ENCODE results near the gene FEN1. TPM values are rescaled to one million over a fixed set of nuclear protein-coding genes. Genes with fewer than 3 reads are reported as not detected.

Gene FEN1
- total RNA-seq, 1 experiment from 2014 or later, result 89.5 TPM

DNA sequence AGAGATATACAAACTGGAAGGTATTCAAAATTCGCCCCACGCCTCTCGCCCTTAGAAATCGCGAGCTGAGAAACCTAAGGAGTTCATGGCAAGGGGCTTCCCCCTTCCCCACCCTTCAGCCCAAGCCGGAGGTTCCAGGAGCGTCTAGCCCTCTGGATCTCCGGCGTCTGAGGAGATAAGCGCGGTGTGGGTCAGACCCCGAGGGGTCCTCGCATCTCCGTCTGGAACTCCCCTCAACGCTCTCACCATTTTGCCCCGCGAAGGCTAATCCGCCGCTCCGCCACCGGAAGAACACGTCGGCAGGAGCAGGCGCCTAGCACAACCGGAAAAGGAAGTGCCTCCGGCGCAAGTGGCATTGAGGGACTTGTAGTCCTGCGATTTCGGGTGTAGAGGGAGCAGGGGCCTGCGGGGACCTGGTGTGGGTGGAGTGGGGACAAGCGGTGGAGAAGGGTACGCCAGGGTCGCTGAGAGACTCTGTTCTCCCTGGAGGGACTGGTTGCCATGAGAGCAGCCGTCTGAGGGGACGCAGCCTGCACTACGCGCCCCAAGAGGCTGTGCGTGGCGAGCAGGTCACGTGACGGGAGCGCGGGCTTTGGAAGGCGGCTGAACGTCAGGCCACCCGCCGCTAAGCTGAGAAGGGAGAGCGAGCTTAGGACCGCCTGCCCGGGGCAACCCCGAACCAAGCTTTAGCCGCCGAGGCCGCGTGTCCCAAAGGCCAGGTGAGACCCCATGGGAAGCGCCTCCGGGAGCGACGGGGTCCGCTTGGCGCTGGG, at the start of gene FEN1, which contains the start of gene TMEM258 (continued):
- TF ChIP-seq, protein P1, sequence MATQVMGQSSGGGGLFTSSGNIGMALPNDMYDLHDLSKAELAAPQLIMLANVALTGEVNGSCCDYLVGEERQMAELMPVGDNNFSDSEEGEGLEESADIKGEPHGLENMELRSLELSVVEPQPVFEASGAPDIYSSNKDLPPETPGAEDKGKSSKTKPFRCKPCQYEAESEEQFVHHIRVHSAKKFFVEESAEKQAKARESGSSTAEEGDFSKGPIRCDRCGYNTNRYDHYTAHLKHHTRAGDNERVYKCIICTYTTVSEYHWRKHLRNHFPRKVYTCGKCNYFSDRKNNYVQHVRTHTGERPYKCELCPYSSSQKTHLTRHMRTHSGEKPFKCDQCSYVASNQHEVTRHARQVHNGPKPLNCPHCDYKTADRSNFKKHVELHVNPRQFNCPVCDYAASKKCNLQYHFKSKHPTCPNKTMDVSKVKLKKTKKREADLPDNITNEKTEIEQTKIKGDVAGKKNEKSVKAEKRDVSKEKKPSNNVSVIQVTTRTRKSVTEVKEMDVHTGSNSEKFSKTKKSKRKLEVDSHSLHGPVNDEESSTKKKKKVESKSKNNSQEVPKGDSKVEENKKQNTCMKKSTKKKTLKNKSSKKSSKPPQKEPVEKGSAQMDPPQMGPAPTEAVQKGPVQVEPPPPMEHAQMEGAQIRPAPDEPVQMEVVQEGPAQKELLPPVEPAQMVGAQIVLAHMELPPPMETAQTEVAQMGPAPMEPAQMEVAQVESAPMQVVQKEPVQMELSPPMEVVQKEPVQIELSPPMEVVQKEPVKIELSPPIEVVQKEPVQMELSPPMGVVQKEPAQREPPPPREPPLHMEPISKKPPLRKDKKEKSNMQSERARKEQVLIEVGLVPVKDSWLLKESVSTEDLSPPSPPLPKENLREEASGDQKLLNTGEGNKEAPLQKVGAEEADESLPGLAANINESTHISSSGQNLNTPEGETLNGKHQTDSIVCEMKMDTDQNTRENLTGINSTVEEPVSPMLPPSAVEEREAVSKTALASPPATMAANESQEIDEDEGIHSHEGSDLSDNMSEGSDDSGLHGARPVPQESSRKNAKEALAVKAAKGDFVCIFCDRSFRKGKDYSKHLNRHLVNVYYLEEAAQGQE (IDR thresholded peaks at IDR 0.05; ENCODE audit: low read depth), result no peak

DNA sequence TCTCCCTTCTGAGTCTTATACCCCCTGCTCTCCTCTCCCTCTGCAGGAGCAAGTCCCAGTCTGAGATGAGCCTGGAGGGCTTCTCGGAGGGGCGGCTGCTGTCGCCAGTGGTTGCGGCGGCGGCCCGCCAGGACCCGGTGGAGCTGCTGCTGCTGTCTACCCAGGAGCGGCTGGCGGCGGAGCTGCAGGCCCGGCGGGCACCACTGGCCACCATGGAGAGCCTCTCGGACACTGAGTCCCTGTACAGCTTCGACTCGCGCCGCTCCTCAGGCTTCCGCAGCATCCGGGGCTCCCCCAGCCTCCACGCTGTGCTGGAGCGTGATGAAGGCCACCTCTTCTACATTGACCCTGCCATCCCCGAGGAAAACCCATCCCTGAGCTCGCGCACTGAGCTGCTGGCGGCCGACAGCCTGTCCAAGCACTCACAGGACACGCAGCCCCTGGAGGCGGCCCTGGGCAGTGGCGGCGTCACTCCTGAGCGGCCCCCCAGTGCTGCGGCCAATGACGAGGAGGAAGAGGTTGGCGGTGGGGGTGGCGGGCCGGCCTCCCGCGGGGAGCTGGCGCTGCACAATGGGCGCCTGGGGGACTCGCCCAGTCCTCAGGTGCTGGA, 49.1 kb upstream of the FEN1 start:
- POLR2A ChIA-PET, result no interaction called here
- Histone ChIP-seq H3K9me2 (ENCODE audit: insufficient read depth) (no peaks in the 10 kb centered on the region), H3K79me2 (ENCODE audit: insufficient read depth, low read length) (no peaks in the 10 kb centered on the region), H3K27me3 (ENCODE audit: insufficient read depth, low read length) (no peaks in the 10 kb centered on the region), H3K36me3 (ENCODE audit: control insufficient read depth in 1 of 2, insufficient read depth in 2 of 2, low read length in 2 of 2) (no peaks in the 10 kb centered on the region), H3K4me1 (ENCODE audit: control insufficient read depth in 1 of 2, insufficient read depth in 2 of 2, low read length in 2 of 2) (peaks cover 3 to 11% of the 10 kb centered on the region in 2 experiments; a peak in 2 of 4 replicates), H3K4me3 (replicated peaks in 1 of 2; ENCODE audit: low read depth in 1 of 2, low read length in 2 of 2) (no peak overlapping the region), H3K9me3 (ENCODE audit: control insufficient read depth in 1 of 2, insufficient read depth in 1 of 2, low read depth in 1 of 2, low read length in 2 of 2) (no peaks in the 10 kb centered on the region), H3K9ac (ENCODE audit: low read length) (no peak overlapping the region), H4K20me1 (ENCODE audit: insufficient read depth) (no peaks in the 10 kb centered on the region), H2AFZ (ENCODE audit: low read depth, low read length, poor library complexity, severe bottlenecking) (no peak overlapping the region), H3K4me2 (ENCODE audit: low read length) (no peak overlapping the region), H3K27ac (ENCODE audit: low read depth, low read length) (no peak overlapping the region)
- BruUV-seq (replicated peaks), result no TSS peak
- RAD21 ChIA-PET (ENCODE audit: low non-redundant PET in 1 of 2, low total read pairs in 2 of 2, uncharacterized antibody in 2 of 2, unreplicated experiment in 2 of 2), result no interaction called here
- CTCF ChIA-PET, result interaction anchor here (1.7 to 2.8 kb wide), 2 partner anchors 10 to 14 kb away, joined by 5 to 13 read pairs; no protein-coding TSS in a partner anchor
- ATAC-seq (no peak), DNase-seq (ENCODE audit: low read depth, low spot score) (no peak)
- TF ChIP-seq ELF1 (IDR thresholded peaks at IDR 0.05; ENCODE audit: borderline replicate concordance, low read depth), result no peak
- TF ChIP-seq YY1 (IDR thresholded peaks at IDR 0.05; ENCODE audit: extremely low read depth, insufficient replicate concordance, low read depth, low read length), result no peak
- TF ChIP-seq POLR2A (IDR thresholded peaks at IDR 0.05; ENCODE audit: borderline replicate concordance, extremely low read depth, insufficient read depth, insufficient read length), result no peak
- TF ChIP-seq, protein P2, sequence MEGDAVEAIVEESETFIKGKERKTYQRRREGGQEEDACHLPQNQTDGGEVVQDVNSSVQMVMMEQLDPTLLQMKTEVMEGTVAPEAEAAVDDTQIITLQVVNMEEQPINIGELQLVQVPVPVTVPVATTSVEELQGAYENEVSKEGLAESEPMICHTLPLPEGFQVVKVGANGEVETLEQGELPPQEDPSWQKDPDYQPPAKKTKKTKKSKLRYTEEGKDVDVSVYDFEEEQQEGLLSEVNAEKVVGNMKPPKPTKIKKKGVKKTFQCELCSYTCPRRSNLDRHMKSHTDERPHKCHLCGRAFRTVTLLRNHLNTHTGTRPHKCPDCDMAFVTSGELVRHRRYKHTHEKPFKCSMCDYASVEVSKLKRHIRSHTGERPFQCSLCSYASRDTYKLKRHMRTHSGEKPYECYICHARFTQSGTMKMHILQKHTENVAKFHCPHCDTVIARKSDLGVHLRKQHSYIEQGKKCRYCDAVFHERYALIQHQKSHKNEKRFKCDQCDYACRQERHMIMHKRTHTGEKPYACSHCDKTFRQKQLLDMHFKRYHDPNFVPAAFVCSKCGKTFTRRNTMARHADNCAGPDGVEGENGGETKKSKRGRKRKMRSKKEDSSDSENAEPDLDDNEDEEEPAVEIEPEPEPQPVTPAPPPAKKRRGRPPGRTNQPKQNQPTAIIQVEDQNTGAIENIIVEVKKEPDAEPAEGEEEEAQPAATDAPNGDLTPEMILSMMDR (IDR thresholded peaks at IDR 0.05 in 2 of 3, conservative IDR thresholded peaks at IDR 0.05 in 1 of 3; ENCODE audit: borderline replicate concordance in 1 of 3, insufficient read depth in 1 of 3, low read depth in 2 of 3, low read length in 2 of 3), result no peak
- no peak for TF ChIP-seq SIN3A (IDR thresholded peaks at IDR 0.05; ENCODE audit: low read depth)
- TF ChIP-seq TCF7L2 (IDR thresholded peaks at IDR 0.05; ENCODE audit: borderline replicate concordance, extremely low read depth, insufficient read depth, insufficient read length), result no peak
- no peak for TF ChIP-seq JUND (IDR thresholded peaks at IDR 0.05)
- TF ChIP-seq EGR1 (IDR thresholded peaks at IDR 0.05; ENCODE audit: low read depth), result no peak
- no peak for TF ChIP-seq EZH2 (IDR thresholded peaks at IDR 0.05)
- intact Hi-C loops (cut with micrococcal nuclease), result no loop called here

Data from HCT116 (cell line).